ENCODE data around the gene PDE1C.

The PDE1C gene

DNA sequence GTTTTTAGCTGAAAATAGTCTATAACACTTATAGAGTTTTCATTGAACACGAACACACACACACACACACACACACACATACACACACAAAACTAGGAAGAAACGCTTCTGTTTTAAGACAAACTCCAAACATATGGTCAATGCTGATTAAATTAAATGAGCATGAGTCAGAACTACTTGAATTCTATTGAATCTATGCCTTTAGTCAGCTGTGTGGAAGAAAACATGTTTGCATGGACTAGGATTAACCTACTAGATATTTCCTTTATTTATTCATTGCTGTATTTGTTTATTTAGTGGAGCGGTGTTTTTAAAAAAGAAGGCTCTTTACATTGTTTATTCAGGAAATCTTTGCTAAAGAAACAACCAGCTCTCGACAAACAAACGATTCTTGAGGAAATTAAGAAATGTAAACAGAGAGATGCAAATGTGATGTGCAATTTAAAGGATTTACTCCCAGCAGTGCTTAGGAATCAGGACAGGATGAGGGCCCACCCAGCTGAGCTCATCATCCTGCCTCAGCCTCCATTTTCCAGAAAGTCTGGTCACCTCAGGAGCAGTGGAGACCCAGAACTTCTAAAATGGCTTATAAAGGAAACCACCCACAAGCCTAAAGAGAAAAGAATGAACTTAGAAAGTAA, 83.2 kb downstream of the PDE1C start:
- no peak for DNase-seq

DNA sequence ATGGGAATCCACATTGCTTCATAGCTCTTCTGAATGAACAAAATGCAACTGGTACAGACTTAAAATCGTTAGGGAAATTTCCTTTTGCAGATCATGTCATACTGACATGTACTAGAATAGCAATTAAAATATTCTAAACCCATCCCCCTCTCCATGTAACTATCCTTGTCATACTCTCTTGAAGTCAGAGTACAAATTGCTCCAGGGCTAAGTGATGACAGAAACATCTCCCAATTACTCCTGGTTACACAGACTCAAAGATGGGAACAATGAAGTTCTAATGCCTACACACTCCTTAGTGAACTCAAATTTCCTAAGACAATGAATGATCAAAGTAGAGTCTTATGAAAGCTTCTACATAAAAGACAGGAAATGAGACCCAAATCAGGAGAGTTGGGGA, 87.2 kb downstream of the PDE1C start:
- DNase-seq = no peak

DNA sequence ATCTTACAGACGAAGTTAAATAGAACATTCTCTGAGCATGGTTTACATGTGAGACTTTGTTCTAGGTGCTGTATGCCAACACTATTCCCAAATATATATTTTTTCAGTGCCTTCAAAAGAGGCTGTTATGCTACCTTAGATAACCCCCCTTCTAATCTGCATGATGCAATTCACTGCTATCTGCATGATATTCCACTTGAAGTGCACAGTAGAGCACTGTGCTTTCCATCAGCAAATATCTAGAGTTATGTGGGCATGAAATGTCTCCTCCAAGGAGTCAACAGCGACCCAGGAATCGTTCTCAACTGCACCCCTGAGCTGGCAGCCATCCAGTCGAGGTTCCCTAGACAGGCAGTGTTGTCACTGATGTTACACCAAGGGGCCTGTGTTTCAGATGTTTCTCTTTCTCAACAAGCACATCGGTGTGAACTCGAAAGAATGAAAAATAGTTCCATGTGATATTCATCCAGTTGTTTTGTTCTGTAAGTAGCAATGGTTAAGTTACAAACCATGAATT, 88.3 kb downstream of the PDE1C start:
- DNase-seq = no peak

DNA sequence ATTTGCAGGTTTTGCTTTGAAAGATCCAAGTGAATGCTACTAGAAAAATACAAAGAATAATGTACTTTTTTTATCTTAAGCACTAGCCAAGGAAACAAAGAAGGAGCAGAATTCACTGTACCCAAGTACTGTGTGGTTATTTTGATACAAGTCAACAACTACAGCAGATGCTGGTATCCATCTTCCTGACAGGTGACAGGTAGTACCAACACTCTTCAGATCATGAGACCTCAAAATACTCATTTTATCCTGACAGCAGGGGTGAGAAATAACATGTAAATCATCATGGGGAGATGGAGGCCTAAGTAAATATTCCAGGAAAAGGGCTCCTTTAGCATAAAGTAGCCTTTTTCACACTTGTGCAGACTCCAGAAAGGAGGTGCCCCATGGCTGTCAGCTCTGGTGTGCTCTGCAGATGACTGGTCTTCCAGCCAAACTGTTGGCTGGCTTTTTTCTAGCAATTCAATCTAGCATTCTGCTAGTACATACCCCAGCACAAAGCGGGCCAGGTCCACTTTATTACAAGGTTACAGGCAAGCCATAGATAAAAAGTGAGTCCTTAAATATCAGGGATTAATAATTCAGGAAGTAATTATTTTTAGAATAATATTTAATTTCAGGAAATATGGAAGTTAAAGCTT, 90.4 kb downstream of the PDE1C start:
- DNase-seq = no peak

DNA sequence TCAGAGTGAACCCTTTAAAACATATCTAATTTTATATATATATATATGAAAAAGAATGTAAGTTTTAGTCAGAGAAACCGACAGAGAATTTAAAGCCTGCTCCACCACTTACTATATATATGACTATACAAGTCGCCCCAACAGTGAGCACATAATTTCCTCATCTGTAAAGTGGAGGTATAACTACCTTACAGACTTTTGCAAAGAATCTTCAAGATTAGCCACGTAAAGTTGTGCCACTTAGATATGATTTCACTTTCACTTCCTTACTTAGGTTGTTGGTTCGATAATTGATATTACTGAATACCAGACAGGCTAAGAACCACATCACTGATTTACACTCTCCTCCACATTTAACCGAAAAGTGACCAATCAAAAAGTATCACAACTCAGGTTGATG, 94.7 kb downstream of the PDE1C start:
- no peak for DNase-seq

DNA sequence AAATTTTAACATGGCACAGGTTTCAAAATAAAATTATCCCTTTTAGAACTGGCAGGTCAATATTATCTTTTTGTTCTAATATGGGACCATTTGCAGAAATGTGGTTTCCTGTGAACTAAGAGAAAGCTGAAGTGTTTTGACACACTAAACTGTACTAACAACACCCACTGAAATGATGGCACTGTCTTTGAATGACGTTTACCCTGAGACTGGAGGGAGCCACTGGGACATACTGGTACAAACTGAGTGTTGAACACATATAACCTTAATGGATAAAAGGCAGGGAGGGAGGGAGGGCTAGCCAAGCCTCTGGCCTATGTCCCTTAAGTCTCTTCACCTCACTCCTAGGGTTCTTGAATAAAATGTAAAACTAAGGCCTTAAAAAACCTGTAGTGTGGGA, 95.9 kb downstream of the PDE1C start:
- DNase-seq = no peak

DNA sequence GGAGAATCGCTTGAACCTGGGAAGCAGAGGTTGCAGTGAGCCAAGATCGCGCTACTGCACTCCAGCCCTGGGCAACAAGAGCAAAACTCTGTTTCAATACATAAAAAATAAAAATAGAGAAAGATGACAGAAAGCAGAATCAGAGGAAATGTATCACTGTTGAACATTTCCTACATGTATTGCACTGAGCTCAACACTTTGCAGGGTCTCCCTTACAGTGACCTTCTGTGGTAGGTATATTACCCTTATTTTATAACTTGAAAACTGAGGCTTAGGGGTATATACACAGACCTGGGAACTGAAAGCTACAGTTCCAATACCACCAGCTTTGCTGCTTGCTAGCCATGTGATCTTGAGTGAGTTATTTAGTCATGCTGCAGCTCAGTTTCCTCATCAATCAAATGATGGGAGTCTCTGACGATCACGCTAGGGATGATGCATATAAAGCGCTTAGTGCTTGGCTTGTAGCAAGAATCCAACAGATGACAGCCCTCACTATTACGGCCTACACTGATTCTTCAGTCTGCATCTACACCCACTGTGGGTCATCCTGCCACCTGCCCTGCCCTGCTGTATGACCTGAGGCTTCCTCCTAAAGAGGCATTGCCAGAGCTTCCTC, 99.0 kb downstream of the PDE1C start:
- no peak for DNase-seq

DNA sequence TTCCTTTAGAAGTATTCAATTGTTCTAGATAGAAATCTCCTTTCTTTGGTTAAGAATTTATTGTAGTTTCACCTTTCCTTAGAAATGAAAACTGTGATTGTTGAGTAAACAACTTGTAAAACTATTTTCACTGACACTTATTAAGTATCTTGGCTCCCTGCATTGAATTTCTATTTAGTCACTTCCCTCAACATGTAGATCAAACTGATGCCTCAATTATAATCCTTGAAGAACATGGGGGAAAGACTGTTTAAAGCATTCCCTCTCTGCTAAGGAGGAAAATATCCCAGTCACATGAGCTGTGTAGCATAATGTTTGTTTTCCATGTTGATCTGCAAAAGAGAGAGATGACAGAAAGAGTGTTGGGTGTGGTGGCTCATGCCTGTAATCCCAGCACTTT, 99.7 kb downstream of the PDE1C start:
- no peak for DNase-seq

DNA sequence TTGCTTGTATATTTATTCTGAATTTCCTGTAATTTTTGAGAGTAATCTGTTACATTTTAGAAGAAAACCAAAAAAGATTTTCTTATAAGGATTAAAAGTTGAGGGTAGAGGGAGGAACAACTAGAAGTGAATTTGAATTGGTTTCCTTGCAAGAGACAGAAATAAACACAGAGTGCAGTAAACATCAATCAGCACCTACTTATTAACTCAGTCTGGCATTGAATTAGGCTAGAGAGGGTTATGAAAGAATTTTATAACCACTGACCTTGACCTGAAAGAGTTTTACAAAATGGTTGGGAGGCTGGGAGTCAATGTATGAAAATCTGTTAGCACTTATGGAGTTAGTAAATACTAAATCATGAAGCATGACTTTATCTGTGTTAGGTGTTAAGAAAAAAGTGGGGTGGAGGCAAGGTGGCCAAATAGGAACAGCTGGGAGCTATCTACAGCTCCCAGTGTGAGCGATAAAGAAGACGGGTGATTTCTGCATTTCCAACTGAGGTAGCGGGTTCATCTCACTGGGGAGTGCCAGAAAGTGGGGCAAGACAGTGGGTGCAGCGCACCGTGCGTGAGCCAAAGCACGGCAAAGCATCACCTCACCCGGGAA, 106.5 kb downstream of the PDE1C start:
- DNase-seq = no peak

DNA sequence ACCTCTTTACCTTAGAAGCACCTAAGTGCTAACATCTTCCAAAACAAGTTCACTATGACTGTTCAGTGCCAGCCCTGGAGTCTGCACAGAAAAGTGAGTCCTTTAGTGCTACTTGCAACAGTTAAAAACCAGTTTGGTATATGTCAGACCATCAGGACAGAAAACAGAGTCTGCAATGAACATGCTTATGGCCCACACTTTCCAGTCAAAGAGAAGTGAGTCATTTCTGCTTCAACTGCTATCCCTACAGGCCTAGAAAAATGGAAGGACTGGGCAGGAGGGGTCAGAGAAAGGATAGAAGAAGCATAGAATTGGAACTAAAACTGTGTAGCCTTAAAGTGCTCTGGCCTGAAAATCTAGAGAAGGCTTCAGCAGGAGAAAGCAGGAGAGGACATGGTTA, 108.0 kb downstream of the PDE1C start:
- no peak for DNase-seq

DNA sequence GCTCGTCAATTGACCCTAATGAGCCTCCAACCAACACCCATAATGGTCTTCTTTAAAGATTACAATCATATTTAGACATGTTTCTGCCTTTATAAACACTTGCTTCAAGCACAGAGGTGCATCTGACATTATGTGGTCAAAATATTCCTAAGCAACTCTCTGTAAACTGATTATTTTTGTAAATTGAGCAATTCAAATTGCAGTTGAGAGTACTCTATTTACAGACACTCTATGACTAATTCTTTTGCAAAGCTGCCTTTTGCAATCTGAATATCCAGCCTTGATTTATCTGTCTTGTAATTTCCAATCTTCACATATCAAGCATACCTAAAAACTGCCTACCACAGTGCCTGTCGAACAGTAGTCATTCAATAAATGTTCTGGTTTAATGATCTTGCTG, 112.0 kb downstream of the PDE1C start:
- DNase-seq = no peak

DNA sequence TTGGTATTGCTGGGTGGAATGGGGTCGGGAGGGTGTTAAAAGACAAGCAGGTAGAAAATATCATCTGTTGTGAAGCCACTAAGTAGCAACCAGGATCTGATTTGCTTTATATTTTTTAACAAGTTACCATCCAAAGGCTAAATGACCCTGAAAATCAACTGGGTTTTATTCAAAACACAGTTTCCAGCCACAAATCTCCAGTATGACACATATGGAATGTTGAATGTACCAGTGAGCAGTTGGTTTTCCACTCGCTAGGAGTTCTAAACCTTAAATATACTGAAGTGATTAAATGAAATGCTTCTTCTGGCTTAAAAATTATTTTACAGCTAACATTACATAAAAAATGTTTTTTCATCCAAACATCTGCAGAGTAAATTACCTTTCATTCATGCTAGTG, 112.5 kb downstream of the PDE1C start:
- no peak for DNase-seq

DNA sequence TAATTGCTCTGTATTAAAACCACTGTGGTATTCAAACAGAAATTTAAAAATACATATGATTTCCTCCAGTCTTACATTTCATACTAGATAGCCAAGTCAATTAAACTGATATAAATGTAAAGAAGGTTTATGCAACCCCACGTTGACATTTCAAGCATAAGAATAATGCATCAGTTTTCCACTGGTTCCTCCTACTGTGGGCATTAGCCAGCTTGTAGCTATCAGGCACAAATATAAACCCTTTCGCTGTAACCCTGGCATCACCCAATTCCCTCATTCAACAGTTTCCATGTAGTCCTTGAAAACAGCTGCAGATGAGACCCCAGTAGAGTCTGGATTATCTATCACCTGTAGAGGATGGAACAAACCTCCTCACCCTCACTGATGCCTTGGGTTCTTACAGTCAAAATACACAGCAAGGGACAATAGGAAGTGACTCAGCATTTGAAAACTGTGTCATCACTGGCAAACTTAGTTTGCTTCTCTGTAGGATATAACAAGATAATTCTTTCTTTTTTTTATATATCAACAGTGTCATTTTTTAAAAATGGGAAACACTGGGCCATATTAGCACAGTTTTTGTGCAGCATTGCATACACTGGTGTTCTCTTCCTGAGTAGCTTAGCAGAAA, 113.0 kb downstream of the PDE1C start:
- DNase-seq = no peak

DNA sequence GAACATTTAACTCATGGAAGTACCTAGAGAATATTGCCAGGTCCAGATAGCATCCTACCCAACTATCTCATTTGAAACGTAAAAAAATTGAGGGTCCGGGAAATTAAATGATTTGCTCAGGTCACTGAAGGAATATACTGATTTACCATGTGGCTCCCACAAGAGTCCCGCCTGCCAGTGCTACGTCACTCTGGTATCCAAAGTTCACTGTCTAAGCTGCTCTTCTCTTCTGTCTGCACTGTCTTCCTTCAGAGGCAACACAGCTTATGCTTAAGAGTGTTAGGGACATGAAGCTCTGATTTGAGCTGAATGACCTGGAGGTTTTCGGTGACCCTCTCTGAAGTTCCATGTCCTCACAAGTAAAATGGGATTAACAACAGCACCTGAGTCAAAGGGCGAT, 114.6 kb downstream of the PDE1C start:
- no peak for DNase-seq

DNA sequence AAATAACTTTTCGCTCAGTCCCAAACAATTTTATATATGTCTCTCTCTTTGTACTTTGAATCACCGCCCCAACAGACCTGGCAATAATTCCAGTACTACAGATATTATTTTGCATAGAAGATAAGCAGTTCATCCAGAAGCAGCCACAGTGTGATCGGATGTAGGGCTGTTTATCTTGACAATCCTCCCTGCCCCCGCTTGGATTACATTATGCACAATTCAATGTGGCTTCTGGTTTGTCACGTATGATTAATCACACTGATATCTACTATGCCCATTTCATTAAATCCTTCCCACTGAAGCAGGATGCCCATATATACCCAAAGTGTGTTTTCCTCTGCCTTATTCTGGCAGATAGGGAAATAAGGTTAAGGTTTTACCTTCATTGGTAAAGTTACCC, 115.2 kb downstream of the PDE1C start:
- no peak for DNase-seq

DNA sequence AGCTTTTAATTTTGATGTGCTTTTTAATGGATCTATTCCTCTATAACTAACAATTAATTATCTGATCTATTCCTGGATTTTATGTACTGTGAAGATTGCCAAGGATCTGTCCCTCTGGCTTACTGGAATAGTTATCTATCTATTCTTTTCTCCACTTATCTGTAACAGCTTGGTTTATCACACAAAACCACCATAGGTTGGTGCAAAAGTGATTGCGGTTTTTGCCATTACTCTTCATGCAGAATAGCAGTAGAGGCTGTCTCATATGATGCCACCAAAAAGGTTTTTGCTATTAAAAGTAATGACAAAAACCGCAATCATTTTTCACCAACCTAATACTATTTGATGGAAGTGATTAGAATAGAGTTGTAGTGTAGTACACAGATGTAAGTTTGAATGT, 115.7 kb downstream of the PDE1C start:
- no peak for DNase-seq

DNA sequence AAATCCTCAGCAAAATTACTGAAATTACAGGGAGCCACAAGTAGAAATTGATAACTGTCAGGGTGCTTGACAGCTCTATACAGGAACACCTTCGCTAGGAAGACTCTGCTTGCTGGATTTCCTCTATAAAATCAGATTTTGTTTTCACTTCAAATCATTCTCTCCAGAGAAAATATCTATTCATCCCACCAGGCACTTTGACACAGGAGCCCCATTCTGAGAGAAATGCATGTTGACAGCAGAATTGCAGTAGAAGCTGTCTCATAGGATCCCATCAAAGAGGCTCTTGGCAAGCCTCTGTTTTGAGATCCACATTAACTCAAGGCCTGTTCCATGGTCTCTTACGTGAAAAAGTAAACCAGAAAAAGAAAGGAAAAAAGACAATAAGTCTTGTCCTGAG, 116.8 kb downstream of the PDE1C start:
- no peak for DNase-seq

DNA sequence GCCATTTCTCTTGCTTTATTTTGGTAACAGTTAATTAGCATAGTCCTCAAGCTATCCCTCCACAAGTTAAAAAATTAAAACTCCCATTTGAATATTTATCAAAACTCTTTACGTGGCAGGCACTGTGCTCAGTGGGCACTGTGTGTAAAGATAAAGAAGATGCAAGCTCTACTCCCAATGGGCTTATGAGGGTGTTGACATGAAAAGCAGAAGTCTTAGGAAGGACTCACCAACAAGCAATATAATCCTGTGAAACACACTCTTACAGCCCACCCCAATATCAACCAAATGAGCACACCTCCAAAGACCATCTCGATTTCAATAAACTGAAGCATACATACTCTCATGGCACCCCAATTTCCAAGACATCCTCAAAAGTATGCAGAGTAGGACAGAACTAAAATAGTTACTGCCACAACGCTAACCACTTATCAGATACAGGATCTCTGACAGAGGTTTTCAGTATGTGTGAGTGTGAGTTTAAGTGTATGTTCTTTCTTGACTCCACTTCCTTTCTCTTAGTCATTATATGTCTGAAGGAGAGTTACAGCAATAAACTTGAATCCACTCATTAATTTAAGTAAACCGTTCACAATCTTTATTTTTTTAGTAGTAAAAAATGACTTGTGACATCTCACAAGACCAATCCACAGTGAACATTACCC, 120.0 kb downstream of the PDE1C start:
- no peak for DNase-seq

DNA sequence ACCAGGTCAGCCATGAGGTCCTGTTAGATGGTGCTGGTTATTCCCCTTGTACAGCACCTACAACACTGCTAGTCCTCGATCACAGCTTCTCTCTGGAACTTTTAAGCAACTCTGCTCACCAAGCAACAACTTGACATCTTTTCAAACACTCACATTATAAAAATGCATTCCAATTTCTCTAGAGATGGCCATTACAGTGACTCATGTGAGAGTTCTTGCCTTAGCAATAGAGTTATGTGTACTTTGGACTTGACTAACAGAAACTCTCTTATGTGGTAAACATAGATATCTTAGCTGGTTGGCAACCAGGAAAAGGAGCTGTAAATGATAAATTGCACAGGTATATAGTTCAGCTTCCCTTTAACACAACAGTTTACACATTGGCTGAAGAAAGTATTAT, 122.2 kb downstream of the PDE1C start:
- no peak for DNase-seq

DNA sequence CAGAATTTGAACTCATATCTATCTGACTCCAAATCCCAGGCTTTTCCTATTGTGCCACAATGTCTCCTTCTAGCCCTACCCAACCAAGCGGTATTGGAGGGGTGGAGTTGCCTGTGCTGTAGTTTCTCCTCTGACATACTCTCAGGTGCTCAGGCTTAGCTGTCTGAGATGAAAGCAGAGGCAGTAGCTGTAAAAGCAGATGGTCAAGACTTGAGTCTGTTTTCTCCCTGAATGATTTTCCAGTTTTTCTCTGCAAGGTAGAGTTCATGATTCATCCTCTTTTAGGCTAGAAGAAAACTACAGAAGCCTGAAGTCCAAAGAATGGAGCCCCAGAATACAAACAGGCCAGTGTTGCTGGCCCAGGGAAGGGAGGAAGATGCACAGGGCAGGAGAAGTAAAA, 130.0 kb downstream of the PDE1C start:
- no peak for DNase-seq

DNA sequence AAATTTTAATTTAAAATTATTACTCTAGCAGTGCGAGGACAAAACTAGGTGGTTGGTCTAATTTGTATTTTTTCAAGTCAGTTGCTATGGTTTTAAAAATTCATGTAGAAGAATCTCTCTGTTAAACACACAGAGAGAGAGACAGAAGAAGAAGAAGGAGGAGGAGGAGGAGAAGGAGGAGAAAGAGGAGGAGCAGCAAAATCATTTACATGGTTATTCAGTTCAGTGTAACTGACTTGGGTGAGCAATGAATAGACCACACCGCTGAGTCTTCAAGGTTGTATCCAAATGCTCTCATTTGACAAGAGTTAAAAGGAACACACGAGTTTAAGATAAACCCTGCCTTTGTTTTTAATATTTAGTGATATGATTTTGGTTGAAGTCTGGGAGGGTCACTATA, 131.1 kb downstream of the PDE1C start:
- DNase-seq = no peak

DNA sequence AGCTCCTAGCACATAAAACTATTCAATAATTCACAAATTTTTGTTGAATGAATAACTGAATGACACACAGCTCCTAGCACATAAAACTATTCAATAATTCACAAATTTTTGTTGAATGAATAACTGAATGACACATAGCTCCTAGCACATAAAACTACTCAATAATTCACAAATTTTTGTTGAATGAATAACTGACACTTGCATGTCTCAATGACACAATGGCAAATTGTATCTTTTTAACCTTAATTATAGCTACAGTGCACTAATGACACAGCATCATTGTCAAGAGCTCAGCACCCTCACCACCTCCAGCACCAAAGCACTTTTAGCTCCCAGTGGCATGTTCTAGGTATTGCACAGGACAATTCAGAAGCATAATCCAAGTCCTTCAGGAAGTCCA, 131.6 kb downstream of the PDE1C start:
- DNase-seq = no peak

DNA sequence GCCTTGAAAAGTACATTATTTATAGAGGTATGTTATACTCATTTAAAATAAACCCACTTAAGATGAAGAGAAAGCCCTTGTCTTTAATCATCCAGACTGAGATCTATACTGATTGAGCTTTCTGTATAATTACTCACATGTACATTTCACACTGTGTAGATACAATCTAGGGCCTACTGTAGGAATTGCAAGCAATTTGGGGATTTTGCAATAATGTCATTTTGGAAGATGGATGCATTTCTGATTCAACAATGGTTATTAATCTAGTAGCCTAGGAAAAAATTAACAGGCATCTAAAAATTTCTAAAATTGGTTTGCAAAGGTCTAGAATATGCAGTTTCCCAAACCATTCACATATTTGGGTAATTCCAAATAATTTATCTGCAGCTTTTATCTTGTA, 132.2 kb downstream of the PDE1C start:
- no peak for DNase-seq
